ENCODE results near the gene TYR. TPM values are rescaled to one million over a fixed set of nuclear protein-coding genes. Genes with fewer than 3 reads are reported as not detected.
"Not testable (repeated sequence)": the region's sequence is repeated elsewhere in the genome, so short reads cannot be mapped to it uniquely, and the experiment has no call there.

The TYR gene
- total and polyA plus RNA-seq, 8 donors = not detected

DNA sequence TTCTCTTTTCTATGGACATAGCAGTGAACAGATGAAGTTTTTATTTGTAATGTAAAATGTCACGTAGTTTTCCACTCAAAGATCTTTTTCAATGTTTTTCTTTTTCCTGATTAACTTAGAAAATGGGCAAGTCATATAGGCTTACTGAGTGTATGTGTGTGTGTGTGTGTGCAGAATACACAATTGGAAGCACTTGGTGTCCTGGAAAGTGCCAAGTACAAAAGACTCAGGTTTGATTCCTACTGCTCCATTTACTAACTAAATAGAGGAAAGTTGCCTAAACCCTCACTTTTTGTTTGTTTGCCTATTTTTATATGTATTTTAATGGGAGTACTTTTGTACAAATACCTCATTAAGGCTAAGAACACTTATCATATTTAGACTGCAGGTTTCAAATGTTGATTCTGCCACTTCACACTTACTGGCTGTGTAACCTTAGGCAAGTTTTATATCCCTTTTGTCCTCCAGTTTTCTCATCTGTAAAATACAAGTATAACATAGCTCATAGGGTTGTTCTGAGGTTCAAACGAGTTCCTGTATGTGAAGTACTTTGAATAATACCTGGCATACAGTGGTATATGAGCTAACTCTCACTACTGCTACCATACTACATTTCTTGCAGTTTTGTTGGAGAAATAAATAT, 90.1 kb downstream of the TYR start:
- intact Hi-C loops (cut with DNase I) = no loop called here
- H3K4me1 ChIP-seq = no peaks in the 10 kb centered on the region
- DNase-seq (peak in 1 of 4 donors; percentile 33), ATAC-seq (peak; percentile 92)
- H3K36me3 ChIP-seq = no peaks in the 10 kb centered on the region
- H3K27ac ChIP-seq = no peak overlapping the region
- TF ChIP-seq CTCF (IDR thresholded peaks at IDR 0.05) = no peak
- H3K27me3 ChIP-seq = no peaks in the 10 kb centered on the region
- peaks cover 0 to 4% of the 10 kb centered on the region in 2 donors for H3K9me3 ChIP-seq
- H3K4me3 ChIP-seq = no peak overlapping the region

DNA sequence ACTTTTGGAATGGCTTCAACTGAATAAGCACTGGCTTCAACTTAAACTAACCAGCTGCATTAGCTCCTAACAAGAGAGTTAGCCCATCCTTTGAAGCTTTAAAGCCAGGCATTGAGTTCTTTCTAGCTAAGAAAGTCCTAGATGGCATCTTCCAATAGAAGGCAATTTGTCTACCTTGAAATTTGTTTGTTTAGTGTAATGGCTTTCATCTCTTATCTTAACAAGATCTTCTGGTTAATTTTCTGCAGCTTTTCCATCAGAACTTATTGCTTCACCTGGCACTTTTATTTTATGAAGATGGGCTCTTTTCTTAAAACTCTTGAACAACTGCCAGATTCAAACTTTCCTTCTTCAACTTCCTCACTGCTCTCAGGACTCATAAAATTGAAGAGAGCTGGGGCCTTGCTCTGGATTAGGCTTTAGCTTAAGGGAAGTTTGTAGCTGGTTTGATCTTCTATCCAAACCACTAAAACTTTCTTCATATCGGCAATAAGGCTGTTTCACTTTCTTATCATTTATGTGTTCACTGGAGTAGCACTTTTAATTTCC, 94.9 kb downstream of the TYR start:
- ATAC-seq = not testable (repeated sequence)

DNA sequence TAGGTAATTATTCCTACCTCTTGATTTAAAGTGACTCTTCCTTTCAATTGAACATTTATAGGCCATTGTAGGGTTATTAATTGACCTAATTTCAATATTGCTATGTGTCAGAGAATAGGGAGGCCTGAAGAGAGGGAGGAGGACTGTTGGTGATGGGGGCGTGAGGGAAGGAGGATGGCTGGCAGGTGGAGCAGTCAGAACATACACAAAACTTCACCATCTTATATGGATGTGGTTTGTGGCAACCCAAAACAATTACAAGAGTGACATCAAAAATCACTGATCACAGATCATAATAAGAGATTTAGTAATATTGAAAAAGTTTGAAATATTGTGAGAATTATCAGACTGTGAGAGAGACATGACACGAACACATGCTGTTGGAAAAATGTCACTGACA, 95.5 kb downstream of the TYR start:
- H3K27ac ChIP-seq; H3K4me1 ChIP-seq; H3K27me3 ChIP-seq; H3K36me3 ChIP-seq; intact Hi-C loops (cut with DNase I); ATAC-seq; H3K4me3 ChIP-seq; H3K9me3 ChIP-seq; DNase-seq: not testable (repeated sequence)

More for the DNA sequence above, 94.9 kb downstream of the TYR start:
- DNase-seq; H3K4me1 ChIP-seq; H3K4me3 ChIP-seq; H3K27ac ChIP-seq; H3K27me3 ChIP-seq; H3K9me3 ChIP-seq; intact Hi-C loops (cut with DNase I); H3K36me3 ChIP-seq: not testable (repeated sequence)

DNA sequence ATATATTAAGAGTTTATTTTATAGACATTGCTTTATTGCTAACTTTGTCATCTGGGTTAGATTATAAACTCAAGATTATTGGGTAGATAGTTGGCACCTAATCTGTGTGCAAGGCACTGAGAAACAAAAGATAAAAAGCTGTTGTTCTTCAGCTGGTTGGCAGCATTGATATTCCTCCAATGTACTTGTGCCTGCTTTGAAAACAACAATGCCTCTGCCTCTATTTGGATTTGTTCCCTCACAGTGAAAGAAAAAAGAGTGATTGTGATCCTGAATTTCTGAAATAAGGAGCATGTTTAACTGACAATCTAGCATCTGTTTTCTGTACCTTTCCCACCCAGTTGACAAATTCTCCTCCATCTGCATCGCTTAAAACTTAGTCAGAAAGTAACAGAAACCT, 98.3 kb downstream of the TYR start:
- intact Hi-C loops (cut with DNase I) = no loop called here
- DNase-seq (no peak), ATAC-seq (no peak)
- H3K9me3 ChIP-seq = peaks cover 0 to 4% of the 10 kb centered on the region in 2 donors
- no peaks in the 10 kb centered on the region for H3K27me3 ChIP-seq
- no peaks in the 10 kb centered on the region for H3K4me1 ChIP-seq
- TF ChIP-seq CTCF (IDR thresholded peaks at IDR 0.05) = no peak
- no peaks in the 10 kb centered on the region for H3K36me3 ChIP-seq
- no peak overlapping the region for H3K27ac ChIP-seq
- H3K4me3 ChIP-seq = no peak overlapping the region

- Histone ChIP-seq H3K9me3 (no peaks in the 10 kb centered on the region), H3K4me3 (no peak overlapping the region), H3K27ac (no peak overlapping the region), H3K27me3 (no peaks in the 10 kb centered on the region), H3K36me3 (no peaks in the 10 kb centered on the region), H3K4me1 (no peaks in the 10 kb centered on the region)
- ATAC-seq (no peak), DNase-seq (no peak)
- intact Hi-C loops (cut with DNase I) = no loop called here
- no peak for TF ChIP-seq CTCF (IDR thresholded peaks at IDR 0.05)
These were observed 101.5 kb downstream of the TYR start for GRCh38 chr11:89279176-89279575.

- H3K27me3 ChIP-seq; DNase-seq; H3K36me3 ChIP-seq; H3K27ac ChIP-seq; H3K4me1 ChIP-seq; H3K9me3 ChIP-seq; intact Hi-C loops (cut with DNase I); H3K4me3 ChIP-seq; ATAC-seq: not testable (repeated sequence)
These were observed 103.5 kb downstream of the TYR start for GRCh38 chr11:89281032-89281677.

DNA sequence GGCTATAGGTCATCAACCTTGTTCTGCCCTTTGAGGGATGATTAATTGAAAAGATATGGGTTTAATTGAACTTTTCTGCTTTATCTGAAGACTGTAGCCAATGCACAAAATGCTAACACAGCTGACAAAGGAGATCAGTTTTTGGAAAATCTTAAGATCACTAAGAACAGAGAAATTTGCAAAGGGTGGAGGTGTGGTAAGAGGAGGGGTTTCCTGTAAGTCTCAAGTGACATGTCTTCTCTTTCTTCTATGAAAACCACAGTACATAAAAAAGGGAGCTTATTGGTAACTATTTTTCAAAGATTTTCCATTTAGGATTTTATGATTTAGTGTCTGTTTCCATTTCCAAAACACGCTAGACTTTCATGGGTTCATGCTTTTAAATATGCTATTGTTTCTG, 108.9 kb downstream of the TYR start:
- H3K36me3 ChIP-seq; H3K27ac ChIP-seq; H3K9me3 ChIP-seq; H3K27me3 ChIP-seq; H3K4me3 ChIP-seq; DNase-seq; intact Hi-C loops (cut with DNase I); ATAC-seq; H3K4me1 ChIP-seq: not testable (repeated sequence)

GRCh38 chr11:89288004-89288403, 110.3 kb downstream of the TYR start:
- H3K36me3 ChIP-seq; H3K9me3 ChIP-seq; H3K4me1 ChIP-seq; DNase-seq; H3K27ac ChIP-seq; H3K4me3 ChIP-seq; ATAC-seq; intact Hi-C loops (cut with DNase I); H3K27me3 ChIP-seq: not testable (repeated sequence)
